ENCODE measurements around the gene NABP1.

The NABP1 gene

DNA sequence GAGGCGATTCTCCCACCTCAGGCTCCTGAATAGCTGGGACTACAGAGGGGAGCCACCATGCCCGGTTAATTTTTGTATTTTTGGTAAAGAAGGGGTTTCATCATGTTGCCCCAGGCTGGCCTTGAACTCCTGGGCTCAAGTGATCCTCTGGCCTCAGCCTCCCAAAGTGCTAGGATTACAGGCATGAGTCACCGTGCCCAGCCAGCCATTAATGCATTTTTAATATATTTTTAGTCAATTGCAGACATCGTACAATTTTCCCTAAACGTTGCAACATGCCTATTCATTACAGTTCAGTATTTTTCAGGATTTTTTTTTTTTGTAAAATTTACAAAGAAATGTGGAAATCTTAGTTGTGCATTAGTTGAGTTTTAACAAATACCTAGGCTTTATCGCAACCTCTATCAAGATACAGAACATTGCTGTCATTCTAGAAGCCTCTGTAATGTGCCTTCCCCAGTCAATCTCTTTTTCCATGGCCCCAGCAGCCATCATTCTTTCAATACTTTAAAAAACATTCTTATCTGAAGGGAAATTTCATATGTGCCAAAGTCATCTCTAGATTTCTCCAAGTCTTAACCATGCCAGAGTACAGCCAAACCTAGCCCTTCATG lies 14.7 kb downstream of the NABP1 start:
- TF ChIP-seq, protein P1, sequence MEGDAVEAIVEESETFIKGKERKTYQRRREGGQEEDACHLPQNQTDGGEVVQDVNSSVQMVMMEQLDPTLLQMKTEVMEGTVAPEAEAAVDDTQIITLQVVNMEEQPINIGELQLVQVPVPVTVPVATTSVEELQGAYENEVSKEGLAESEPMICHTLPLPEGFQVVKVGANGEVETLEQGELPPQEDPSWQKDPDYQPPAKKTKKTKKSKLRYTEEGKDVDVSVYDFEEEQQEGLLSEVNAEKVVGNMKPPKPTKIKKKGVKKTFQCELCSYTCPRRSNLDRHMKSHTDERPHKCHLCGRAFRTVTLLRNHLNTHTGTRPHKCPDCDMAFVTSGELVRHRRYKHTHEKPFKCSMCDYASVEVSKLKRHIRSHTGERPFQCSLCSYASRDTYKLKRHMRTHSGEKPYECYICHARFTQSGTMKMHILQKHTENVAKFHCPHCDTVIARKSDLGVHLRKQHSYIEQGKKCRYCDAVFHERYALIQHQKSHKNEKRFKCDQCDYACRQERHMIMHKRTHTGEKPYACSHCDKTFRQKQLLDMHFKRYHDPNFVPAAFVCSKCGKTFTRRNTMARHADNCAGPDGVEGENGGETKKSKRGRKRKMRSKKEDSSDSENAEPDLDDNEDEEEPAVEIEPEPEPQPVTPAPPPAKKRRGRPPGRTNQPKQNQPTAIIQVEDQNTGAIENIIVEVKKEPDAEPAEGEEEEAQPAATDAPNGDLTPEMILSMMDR (IDR thresholded peaks at IDR 0.05; ENCODE audit: low read depth, low read length): no peak
- no peak overlapping the region for H3K4me3 ChIP-seq (ENCODE audit: low read depth, low read length)

DNA sequence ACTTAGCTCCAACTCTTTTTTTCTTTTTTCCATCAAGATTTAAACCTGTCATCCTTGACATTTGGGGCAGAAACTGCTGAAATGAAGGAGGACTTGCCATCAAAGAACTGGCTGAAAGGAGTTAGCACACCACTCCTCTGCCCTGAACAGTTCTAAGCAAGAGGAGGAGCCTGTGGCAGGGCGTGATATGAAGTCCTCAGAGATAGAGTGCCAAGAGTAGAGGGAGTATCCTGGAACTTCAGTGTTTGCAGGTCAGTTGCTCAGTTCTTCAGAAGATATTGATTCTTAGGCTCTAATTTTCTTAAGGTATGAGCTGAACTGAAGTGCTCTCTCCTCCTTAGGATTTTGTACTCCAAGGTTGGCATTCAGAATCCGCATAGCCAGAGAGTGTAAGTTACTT lies 15.2 kb downstream of the NABP1 start:
- TF ChIP-seq, protein P1 (IDR thresholded peaks at IDR 0.05; ENCODE audit: low read depth, low read length): no peak

DNA sequence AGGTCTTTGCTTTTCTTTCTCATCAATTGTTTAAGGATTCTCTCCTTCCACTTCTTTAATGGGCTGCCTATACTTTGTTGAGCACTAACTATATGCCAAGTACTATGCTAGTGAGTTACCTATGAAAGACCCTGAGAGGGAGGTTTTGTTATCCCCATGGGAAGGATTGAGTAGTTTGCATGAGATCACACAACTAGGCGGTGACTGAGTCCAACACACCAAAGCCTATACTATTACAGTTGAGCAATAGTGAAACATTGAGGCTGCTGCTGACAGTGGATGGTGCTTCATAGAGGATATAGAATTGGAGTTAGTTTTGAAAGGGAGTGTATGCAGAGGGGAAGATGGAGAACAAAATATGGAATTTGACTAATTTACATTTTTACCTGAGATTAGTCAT lies 15.8 kb downstream of the NABP1 start:
- H3K4me3 ChIP-seq (ENCODE audit: low read depth, low read length): no peak overlapping the region
- TF ChIP-seq, protein P1 (IDR thresholded peaks at IDR 0.05; ENCODE audit: low read depth, low read length): no peak

More for the DNA sequence above, 15.2 kb downstream of the NABP1 start:
- no peak overlapping the region for H3K4me3 ChIP-seq (ENCODE audit: low read depth, low read length)

DNA sequence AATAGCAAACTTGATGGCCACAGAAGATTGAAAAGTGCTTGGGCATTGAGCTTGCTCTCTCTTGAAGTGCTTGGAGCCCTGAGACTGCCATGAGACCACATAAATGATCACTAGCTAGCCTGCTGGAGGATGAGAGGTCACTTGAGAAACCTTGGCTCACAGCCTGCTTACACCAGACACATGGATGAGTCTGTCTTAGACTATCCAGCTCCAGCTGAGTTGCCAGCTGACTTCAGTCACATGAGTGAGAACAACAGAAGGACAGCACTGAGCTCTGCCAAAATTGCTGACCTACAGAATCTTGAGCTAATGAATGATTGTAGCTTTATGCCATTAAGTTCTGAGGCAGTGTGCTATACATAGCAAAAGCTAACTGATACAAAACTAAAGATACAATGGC lies 18.1 kb downstream of the NABP1 start:
- no peak overlapping the region for H3K4me3 ChIP-seq (ENCODE audit: low read depth, low read length)
- TF ChIP-seq, protein P1 (IDR thresholded peaks at IDR 0.05; ENCODE audit: low read depth, low read length): no peak

DNA sequence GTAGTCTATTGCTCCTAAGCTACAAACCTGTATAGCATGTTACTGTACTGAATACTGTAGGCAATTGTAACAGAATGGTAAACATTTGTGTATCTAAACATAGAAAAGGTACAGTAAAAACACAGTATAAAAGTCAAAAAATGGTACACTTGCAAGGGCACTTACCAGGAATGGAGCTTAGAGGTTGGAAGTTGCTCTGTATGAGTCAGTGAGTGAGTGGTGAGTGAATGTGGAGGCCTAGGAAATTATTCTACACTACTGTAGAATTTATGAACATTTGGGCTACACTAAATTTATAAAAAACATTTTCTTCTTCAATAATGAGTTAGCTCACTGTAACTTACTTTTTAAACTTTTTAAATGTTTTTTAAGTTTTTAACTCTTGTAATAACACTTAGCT lies 19.0 kb downstream of the NABP1 start:
- TF ChIP-seq, protein P1 (IDR thresholded peaks at IDR 0.05; ENCODE audit: low read depth, low read length): no peak
- H3K4me3 ChIP-seq (ENCODE audit: low read depth, low read length): no peak overlapping the region

DNA sequence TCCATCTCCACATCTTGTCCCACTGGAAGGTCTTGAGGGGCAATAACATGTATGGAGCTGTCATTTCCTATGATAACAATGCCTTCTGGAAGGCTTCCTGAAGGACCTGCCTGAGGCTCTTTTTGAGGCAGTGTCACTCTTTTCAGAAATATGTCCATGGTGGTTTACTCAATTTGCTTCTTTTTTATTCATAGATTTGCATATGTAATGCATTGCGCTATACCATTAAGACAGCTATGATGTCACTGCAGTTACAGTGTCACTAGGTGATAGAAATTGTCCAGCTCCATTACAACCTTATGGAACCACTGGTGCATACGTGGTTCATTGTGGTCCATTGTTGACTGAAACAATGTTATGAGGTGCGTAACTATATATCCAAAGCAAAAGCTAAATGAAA lies 19.9 kb downstream of the NABP1 start:
- TF ChIP-seq, protein P1 (IDR thresholded peaks at IDR 0.05; ENCODE audit: low read depth, low read length): no peak
- no peak overlapping the region for H3K4me3 ChIP-seq (ENCODE audit: low read depth, low read length)

DNA sequence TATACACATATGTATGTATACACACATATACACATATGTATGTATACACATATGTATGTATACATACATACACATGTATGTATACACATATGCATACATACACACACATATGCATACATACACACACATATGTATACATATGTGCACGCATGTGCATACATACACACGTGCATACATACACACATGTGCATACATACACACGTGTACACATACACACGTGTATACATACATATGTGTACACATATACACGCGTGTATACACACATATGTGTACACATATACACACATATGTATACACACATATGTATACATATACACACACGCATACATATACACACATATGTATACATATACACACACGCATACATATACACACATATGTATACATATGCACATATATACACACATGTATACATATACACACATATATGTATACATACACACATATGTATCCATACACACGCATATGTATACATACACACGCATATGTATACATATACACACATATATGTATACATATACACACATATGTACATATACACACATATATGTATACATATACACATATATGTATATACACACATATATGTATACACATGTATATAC lies 21.5 kb downstream of the NABP1 start:
- H3K4me3 ChIP-seq (ENCODE audit: low read depth, low read length): no peak overlapping the region
- TF ChIP-seq, protein P1 (IDR thresholded peaks at IDR 0.05; ENCODE audit: low read depth, low read length): no peak
